Stomach (tissue), 4 donors: ENCODE results near the gene MAGIX.

Source experiments
- EP300 ChIP-seq: sonication (generic); formaldehyde crosslinking; IDR thresholded peaks from one replicate; pipeline ENCODE4 v1.6.1; 2017; ENCODE audit warnings: antibody characterized with exemption
- POLR2A ChIP-seq, 4 donors: fragments of 450-650 bp; IDR thresholded peaks; one replicate each; pipeline ENCODE4 v1.6.1; 2016; ENCODE audit warnings: antibody characterized with exemption in 4 of 4, control low read depth in 2 of 4, mild to moderate bottlenecking in 1 of 4, moderate library complexity in 1 of 4
- POLR2AphosphoS5 ChIP-seq, 3 donors: sonication (generic); formaldehyde crosslinking; IDR thresholded peaks; one replicate each; pipeline ENCODE4 v1.6.1; 2016; ENCODE audit warnings: antibody characterized with exemption in 3 of 3
- TF ChIP-seq, protein P1 (sequence below), 7 experiments: fragments of 450-650 bp in 4 of 7; fragments of 200-600 bp in 3 of 7; sonication (generic) in 3 of 7; IDR thresholded peaks; one replicate each; pipeline ENCODE4 v1.5.1; 2016 to 2019; ENCODE audit warnings: antibody characterized with exemption in 7 of 7, control low read depth in 2 of 7, mild to moderate bottlenecking in 1 of 7

GRCh38 chrX:49177338-49177833, 14.8 kb downstream of the MAGIX start:
- TF ChIP-seq, protein P1, sequence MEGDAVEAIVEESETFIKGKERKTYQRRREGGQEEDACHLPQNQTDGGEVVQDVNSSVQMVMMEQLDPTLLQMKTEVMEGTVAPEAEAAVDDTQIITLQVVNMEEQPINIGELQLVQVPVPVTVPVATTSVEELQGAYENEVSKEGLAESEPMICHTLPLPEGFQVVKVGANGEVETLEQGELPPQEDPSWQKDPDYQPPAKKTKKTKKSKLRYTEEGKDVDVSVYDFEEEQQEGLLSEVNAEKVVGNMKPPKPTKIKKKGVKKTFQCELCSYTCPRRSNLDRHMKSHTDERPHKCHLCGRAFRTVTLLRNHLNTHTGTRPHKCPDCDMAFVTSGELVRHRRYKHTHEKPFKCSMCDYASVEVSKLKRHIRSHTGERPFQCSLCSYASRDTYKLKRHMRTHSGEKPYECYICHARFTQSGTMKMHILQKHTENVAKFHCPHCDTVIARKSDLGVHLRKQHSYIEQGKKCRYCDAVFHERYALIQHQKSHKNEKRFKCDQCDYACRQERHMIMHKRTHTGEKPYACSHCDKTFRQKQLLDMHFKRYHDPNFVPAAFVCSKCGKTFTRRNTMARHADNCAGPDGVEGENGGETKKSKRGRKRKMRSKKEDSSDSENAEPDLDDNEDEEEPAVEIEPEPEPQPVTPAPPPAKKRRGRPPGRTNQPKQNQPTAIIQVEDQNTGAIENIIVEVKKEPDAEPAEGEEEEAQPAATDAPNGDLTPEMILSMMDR (IDR thresholded peaks at IDR 0.05) = no peak
- TF ChIP-seq POLR2A (IDR thresholded peaks at IDR 0.05) = no peak
- TF ChIP-seq EP300 = no peak
- TF ChIP-seq POLR2AphosphoS5 (IDR thresholded peaks at IDR 0.05) = no peak
